Activated T-cell treated with anti-CD3 and anti-CD28 coated beads, Interleukin-2, amount 50 U/mL, for 4 hours (primary cell): ENCODE results near the gene TFPT. TPM values are rescaled to one million over a fixed set of nuclear protein-coding genes. Genes with fewer than 3 reads are reported as not detected.

Experiments
- ATAC-seq, 2 donors: fragments of 200-7000 bp; cut with Tn5 transposase; one replicate each; pipeline ENCODE4 v1.10.0; 2021
- DNase-seq: peaks from one replicate; pipeline ENCODE4 v3.0.0-alpha.2; 2020
- H3K27me3 Mint-ChIP-seq: one replicate; pipeline ENCODE4 v1.8.0; 2021; ENCODE audit warnings: low read depth, mixed read lengths
- H3K36me3 Mint-ChIP-seq: one replicate; pipeline ENCODE4 v1.8.0; 2022; ENCODE audit warnings: mixed read lengths; ENCODE audit not compliant: insufficient read depth
- H3K4me1 Mint-ChIP-seq: one replicate; pipeline ENCODE4 v1.8.0; 2021; ENCODE audit warnings: low read depth, mixed read lengths
- H3K4me3 Mint-ChIP-seq: one replicate; pipeline ENCODE4 v1.8.0; 2021; ENCODE audit warnings: mild to moderate bottlenecking, moderate library complexity, mixed read lengths
- H3K9me3 Mint-ChIP-seq: one replicate; pipeline ENCODE4 v1.8.0; 2021; ENCODE audit warnings: mixed read lengths
- total RNA-seq, 3 donors: library from RNA; stranded (reverse); gene quantifications; one replicate each; pipeline ENCODE4 v1.2.1, GENCODE V29; 2021

The TFPT gene
- total RNA-seq, 3 donors from 2014 or later: 32.1 to 33.8 (median 33.0) TPM

DNA sequence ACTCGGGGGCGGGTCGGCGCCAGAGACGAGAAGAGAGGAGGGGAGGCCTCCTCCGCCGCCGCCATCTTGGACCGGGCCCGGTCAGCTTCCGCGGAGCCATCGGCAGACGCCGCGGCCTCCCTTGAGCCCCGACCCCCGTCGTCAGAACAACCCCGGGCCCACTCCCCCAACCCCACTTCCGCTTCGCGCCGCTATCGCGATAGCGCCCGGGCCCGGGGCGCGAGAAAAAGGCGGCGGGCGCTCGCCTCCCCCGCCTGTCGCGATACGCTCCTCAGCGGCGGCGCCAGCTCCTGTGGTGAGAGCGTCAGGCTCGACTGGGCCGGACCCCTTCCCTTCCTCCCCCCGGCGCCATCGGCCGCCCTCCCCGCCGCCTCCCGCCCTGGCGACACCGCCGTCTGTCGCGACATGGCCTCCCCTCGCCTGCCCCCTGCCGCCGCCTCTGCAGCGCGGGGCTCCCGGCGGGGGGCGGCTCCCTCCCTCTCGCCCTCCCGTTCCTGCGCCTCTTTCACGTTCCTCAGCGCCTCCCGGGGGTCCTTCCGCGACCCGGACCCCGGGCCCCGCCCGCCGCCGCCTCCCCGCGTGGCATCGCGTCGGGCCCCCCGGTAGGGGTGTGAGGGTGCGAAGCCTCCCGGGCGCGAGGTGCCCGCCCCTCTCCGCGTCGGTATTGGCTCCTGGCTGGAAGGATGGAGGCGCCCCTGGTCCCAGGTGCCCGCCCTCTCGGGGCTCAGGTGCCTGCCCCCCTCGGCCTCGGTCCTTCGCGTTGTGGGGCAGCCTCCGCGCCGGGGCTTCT is 22.4 kb upstream of the TFPT start, which contains the start of gene CNOT3:
TSS of gene CNOT3 (plus strand) at position 64 of the 790 bp plus-strand sequence. CDS start 5,217 bp downstream, outside the sequence.
- Mint-ChIP-seq H3K9me3 (no peaks in the 10 kb centered on the region), H3K36me3 (peaks cover 12% of the 10 kb centered on the region), H3K4me3 (peak within 1 kb of the TSS; percentile 96), H3K27me3 (no peaks in the 10 kb centered on the region), H3K4me1 (peaks cover 43% of the 10 kb centered on the region)
- no peak for DNase-seq
- ATAC-seq: no peak

DNA sequence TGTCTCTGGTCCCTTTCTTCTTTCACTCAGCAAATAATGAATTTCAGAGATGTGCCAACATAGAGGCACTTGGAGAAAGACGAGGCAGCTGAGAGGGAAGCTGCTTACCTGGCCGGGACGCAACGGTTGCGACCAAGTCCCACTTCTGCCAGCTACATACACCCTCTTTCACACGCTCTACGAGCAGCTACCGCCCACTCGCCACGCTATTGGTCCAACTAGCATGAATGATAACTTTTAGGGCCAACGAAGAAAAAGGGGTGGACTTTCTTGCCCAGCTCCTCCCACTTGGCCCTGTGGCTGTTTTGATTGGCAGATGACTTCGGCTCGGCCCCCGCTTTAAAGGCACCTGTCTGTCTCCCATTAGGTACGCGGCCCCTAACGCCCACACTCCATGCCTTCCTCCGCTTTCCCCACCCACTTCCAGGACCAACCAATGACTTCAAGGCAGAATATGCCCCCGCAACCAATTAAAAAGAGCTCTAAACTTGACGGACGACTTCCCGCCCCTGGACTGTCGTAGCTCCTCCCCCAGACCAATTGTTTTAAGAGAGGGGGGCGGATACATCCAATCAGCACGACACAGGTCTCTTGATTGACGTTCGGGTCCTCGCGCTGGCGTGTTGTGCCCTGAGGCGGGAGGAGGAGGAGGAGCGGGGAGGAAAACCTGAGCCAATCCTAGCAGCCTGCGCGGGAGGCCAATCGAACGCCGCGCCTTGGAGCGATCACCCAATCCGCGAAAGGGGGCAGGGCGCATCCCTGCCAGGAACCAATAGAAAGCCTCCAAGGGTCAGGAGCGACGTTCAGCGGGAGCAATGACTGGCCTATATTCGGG is 21.6 kb upstream of the TFPT start:
- DNase-seq: peak; percentile 98
- peak; percentile 81 to 85 for ATAC-seq
- Mint-ChIP-seq H3K36me3 (peaks cover 9% of the 10 kb centered on the region), H3K27me3 (no peaks in the 10 kb centered on the region), H3K4me3 (peak overlapping the region; percentile 81), H3K4me1 (peaks cover 42% of the 10 kb centered on the region), H3K9me3 (no peaks in the 10 kb centered on the region)

DNA sequence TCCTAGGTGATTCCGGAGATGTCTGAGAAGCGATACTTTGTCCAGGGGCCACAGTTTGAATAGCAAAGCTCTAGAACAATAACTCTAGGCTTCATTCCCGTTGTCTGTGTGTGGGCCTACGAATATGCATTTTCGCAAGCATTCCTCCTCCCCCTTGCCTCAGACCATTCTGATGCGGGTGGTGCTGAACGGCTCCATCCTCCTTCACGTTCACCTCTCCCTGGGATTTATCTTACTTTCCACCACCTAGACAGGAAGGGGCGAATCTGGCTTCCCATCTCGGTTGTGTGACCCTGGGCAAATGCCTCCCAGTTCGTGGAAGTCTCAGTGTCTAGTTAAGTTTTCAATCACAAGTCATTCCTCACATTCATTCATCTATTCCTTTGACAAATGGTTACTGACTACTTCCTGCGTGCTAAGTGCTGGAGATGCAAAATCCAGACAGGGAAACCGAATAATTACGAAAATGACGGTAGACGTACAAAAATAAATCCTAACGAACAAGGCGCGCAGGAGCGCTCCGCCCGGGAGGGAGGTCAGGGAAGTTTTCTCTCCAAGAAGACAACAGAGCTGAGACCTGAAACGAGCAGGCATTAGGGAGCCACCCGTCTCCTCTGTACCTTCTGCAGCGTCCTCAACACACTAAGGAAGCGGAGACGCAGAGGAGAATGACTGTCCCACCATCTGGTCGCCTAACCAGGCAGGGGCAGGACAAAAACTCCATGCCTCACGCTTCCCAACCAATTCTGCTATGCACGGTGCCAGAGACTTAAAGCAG is 20.8 kb upstream of the TFPT start:
- H3K4me3 Mint-ChIP-seq: peak overlapping the region; percentile 81
- peaks cover 5% of the 10 kb centered on the region for H3K36me3 Mint-ChIP-seq
- H3K27me3 Mint-ChIP-seq: no peaks in the 10 kb centered on the region
- ATAC-seq (no peak), DNase-seq (no peak)
- H3K4me1 Mint-ChIP-seq: peaks cover 38% of the 10 kb centered on the region
- no peaks in the 10 kb centered on the region for H3K9me3 Mint-ChIP-seq

DNA sequence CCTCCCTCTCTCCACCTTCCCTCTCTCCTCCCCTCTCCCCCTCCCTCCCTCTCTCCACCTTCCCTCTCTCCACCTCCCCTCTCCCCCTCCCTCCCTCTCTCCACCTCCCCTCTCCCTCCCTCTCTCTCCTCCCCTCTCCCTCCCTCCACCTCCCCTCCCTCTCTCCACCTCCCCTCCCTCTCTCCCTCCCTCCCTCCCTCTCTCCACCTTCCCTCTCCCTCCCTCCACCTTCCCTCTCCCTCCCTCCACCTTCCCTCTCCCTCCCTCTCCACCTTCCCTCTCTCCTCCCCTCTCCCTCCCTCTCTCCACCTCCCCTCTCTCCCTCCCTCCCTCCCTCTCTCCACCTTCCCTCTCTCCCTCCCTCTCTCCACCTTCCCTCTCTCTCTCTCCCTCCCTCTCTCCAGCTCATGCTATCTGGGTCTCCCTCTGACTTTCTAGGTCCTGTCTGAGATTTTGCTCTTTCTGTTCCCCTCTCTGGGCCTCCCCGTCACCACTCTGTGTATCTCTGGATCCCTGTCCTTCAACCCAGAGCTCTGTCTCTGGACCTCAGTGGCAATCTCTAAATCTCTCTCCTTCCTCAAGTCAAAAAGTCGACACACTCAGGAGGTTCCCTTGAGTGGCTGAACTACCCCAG is 18.6 kb upstream of the TFPT start:
- Mint-ChIP-seq H3K36me3 (peaks cover 5% of the 10 kb centered on the region), H3K4me1 (peaks cover 18% of the 10 kb centered on the region), H3K4me3 (no peak overlapping the region), H3K9me3 (no peaks in the 10 kb centered on the region), H3K27me3 (no peaks in the 10 kb centered on the region)
- DNase-seq (no peak), ATAC-seq (no peak)

DNA sequence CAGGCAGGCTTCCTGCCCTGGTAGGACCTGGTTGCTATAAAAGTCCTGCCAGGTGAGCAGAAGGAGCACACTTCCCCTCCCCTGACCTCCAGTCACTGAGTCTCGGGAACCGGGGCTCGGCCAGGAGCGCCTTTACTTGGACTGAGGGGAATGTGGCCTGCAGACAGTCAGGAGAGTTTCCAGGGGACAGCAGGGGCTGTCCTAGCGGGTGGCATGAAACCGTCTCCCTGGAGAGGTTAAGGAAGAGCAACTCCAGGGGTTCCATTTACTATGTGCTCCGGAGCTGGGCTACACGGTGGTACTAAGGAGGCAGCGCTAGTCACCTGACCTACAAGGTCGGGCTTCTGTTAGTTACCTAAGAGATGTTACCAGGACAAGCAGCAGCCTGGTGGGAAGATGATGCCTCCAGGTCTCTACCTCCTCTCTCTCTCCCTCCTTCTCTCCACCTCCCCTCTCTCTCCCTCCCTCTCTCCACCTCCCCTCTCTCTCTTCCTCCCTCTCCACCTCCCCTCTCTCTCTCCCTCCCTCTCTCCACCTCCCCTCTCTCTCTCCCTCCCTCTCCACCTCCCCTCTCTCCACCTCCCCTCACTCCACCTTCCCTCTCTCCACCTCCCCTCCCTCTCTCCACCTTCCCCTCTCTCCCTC is 18.0 kb upstream of the TFPT start:
- Mint-ChIP-seq H3K4me1 (peaks cover 12% of the 10 kb centered on the region), H3K9me3 (no peaks in the 10 kb centered on the region), H3K27me3 (no peaks in the 10 kb centered on the region), H3K4me3 (no peak overlapping the region), H3K36me3 (peaks cover 5% of the 10 kb centered on the region)
- DNase-seq (no peak), ATAC-seq (no peak)

DNA sequence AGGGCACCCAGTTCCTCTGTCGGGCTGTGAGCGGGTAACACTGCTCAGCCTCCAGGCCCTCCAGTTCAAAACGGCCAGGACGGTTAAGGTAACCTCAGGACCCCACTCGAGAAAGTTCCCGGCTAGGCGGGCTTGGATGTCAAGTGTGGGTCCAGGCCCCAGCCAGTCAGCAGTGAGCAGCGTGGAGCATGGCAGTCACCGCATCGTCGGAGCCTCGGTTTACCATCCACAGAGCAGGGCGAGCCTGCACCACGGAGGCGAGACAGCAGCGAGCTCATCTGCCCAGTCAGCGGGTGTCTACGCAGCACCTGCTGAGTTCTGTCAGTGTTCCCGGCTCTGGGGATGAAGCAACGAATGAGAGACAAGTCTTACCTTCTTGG is 14.2 kb upstream of the TFPT start:
- DNase-seq: no peak
- H3K27me3 Mint-ChIP-seq: no peaks in the 10 kb centered on the region
- no peaks in the 10 kb centered on the region for H3K9me3 Mint-ChIP-seq
- H3K4me1 Mint-ChIP-seq: no peaks in the 10 kb centered on the region
- peaks cover 16% of the 10 kb centered on the region for H3K36me3 Mint-ChIP-seq
- no peak for ATAC-seq
- no peak overlapping the region for H3K4me3 Mint-ChIP-seq

DNA sequence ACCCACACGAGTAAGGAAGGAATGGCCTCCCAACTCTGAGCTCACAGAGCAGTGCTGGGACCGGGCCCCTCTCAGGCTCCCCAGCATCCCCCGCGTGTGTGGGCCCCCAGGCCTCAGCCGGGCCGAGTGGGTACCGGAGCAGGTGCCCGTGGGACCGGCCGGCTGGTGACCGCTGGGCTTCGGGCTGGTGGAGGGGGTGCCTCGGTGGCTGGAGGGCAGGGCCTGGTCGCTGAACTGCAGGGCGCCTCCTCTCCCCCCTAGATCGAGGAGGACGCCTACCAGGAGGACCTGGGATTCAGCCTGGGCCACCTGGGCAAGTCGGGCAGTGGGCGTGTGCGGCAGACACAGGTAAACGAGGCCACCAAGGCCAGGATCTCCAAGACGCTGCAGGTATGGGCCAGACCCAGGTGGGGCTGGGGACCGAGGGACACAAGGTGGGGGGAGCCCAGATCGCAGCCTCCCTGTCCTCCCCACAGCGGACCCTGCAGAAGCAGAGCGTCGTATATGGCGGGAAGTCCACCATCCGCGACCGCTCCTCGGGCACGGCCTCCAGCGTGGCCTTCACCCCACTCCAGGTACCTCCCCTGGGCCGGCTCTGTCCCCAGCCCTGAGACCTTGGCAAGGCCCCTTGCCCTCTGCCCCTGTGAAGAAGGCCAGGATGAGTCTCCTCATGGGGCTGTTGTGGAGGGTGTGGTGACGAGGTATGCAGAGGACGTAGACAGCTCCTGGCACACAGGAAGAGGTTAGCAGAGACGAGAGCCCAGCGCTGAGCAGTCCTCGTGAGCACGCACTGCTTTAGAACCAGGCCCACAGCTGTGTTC is 13.5 kb upstream of the TFPT start:
- peaks cover 18% of the 10 kb centered on the region for H3K36me3 Mint-ChIP-seq
- no peak for DNase-seq
- no peak overlapping the region for H3K4me3 Mint-ChIP-seq
- no peaks in the 10 kb centered on the region for H3K27me3 Mint-ChIP-seq
- ATAC-seq: no peak
- H3K9me3 Mint-ChIP-seq: no peaks in the 10 kb centered on the region
- H3K4me1 Mint-ChIP-seq: no peaks in the 10 kb centered on the region

DNA sequence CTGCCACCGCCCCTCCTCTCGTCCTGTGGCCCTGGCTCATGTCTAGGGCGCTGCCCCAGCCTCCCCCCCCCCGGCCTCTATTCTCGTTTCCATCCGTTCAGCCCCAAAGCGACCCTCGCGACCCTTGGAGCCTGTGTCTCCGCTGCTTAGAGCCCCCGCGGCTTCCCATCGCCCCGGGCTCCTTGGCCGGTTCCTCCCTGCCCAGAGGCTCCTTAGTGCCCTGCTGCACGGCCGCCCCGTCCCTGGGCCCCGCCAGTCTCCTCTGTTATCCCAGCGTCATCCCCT is 12.9 kb upstream of the TFPT start:
- DNase-seq (no peak), ATAC-seq (no peak)
- Mint-ChIP-seq H3K27me3 (no peaks in the 10 kb centered on the region), H3K36me3 (peaks cover 21% of the 10 kb centered on the region), H3K9me3 (no peaks in the 10 kb centered on the region), H3K4me1 (no peaks in the 10 kb centered on the region), H3K4me3 (no peak overlapping the region)

DNA sequence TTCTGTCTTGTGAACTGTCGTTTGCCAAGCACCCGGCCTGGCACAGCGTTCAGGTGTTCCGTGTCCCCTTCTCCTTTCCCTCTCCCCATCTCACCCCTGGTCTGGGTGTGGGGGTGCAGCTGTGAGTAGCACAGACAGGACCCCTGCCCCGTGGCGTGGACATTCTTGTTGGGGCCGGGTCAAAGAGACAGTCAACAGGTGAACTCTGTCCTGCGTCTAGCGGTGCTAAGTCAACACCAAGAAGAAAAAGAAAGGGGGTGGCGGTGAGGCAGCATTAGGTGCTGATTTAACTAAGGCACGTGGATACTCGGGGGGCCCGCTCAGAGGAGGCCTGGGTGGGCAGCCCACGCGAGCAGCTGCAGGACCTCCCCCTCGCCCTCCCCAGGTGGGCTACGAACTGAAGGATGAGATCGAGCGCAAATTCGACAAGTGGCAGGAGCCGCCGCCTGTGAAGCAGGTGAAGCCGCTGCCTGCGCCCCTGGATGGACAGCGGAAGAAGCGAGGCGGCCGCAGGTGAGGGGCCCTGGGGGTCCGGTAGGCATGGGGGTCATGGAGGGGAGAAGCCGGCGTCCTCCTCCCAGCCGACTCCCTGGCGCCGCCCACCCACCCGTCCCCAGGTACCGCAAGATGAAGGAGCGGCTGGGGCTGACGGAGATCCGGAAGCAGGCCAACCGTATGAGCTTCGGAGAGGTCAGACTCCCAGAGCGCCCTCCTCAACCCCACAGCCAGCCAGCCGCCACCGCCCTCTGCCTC is 12.4 kb upstream of the TFPT start:
- no peaks in the 10 kb centered on the region for H3K9me3 Mint-ChIP-seq
- no peaks in the 10 kb centered on the region for H3K27me3 Mint-ChIP-seq
- H3K4me3 Mint-ChIP-seq: no peak overlapping the region
- DNase-seq: no peak
- H3K4me1 Mint-ChIP-seq: no peaks in the 10 kb centered on the region
- ATAC-seq: no peak
- H3K36me3 Mint-ChIP-seq: peaks cover 23% of the 10 kb centered on the region

DNA sequence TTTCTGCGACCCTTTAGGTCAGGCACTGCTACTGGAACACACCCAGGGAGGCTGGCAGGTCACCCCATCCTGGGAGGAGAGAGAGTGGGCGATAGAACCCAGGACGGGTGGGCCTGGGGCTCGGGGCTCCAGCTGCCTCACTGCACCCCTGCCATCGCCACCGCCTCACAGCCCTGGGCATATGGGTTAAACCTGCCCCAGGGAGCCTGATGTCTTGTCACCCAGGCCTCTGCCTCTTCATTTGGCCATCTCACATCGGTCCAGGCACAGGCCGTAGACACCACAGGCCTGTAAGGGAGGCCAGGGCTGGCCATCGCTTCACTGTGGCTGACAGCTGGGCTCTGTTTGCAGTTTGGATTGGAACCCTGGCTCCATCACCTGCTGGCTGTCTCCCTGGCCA is 10.3 kb upstream of the TFPT start:
- DNase-seq: no peak
- ATAC-seq: no peak
- Mint-ChIP-seq H3K4me3 (no peak overlapping the region), H3K36me3 (peaks cover 26% of the 10 kb centered on the region), H3K9me3 (no peaks in the 10 kb centered on the region), H3K4me1 (no peaks in the 10 kb centered on the region), H3K27me3 (no peaks in the 10 kb centered on the region)

DNA sequence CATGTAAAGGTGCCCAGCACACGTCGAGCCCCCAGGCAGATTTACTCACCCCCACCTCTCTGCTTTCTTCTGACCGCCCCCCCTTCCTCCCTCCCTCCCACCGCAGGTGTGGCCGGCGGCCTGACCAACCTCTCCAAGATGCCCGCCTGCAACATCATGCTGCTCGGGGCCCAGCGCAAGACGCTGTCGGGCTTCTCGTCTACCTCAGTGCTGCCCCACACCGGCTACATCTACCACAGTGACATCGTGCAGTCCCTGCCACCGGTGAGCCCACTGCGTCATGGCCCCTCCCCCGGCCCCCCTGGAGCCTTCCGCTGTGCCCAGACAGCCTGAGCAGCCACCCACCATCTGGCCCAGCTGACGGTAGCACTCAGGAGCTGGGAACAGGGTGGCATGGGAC is 8.9 kb upstream of the TFPT start:
- ATAC-seq: no peak
- H3K4me3 Mint-ChIP-seq: no peak overlapping the region
- no peaks in the 10 kb centered on the region for H3K4me1 Mint-ChIP-seq
- H3K36me3 Mint-ChIP-seq: peaks cover 30% of the 10 kb centered on the region
- no peaks in the 10 kb centered on the region for H3K9me3 Mint-ChIP-seq
- DNase-seq: no peak
- no peaks in the 10 kb centered on the region for H3K27me3 Mint-ChIP-seq

DNA sequence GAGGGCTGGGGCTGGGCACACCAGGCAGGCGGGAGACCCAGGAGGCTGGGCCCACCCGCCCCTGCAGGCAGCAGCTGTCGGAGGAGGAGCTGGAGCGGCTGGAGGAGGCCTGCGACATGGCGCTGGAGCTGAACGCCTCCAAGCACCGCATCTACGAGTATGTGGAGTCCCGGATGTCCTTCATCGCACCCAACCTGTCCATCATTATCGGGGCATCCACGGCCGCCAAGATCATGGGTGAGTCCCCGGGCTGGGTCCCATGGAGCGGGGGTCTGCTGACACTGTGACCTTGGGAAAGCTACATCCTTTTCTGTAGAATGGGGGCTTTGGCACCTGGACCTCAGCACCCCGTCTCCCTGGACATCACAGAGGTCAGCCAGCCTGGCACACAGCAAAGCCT is 8.2 kb upstream of the TFPT start:
- no peaks in the 10 kb centered on the region for H3K4me1 Mint-ChIP-seq
- H3K27me3 Mint-ChIP-seq: no peaks in the 10 kb centered on the region
- H3K36me3 Mint-ChIP-seq: peaks cover 30% of the 10 kb centered on the region
- DNase-seq: no peak
- H3K4me3 Mint-ChIP-seq: no peak overlapping the region
- H3K9me3 Mint-ChIP-seq: no peaks in the 10 kb centered on the region
- peak in 1 of 2 donors; percentile 20 for ATAC-seq

DNA sequence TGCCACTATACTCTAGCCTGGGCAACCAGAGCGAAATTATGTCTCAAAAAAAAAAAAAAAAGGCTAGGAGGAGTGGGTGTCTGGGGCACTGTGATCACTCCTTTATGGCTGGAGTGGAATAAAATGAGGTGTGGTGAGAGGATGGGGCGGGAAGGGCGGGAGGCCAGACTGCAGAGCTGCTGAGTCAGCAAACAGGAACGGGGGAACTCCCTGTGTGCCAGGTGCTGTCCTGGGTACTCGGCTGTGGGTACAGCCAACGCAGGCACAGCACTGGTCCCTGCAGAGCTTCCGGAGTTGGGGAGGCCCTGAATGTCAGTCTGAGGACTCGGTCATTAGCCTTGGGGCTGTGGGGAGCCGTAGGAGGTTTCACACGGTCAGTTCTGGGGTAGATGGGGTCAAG is 5.8 kb upstream of the TFPT start:
- peaks cover 9% of the 10 kb centered on the region for H3K4me1 Mint-ChIP-seq
- peaks cover 25% of the 10 kb centered on the region for H3K36me3 Mint-ChIP-seq
- no peaks in the 10 kb centered on the region for H3K27me3 Mint-ChIP-seq
- H3K9me3 Mint-ChIP-seq: no peaks in the 10 kb centered on the region
- ATAC-seq (no peak), DNase-seq (no peak)
- H3K4me3 Mint-ChIP-seq: no peak overlapping the region
